ENCODE results near the gene ENPP7.

The ENPP7 gene

GRCh38 chr17:79711715-79712305 is 18.9 kb upstream of the ENPP7 start:
- H2AFZ ChIP-seq (ENCODE audit: low read depth, low read length): no peak overlapping the region
- H3K27me3 ChIP-seq (ENCODE audit: insufficient read depth, low read length): peaks cover 22% of the 10 kb centered on the region
- no peak overlapping the region for H3K4me3 ChIP-seq (ENCODE audit: low read length)
- no peaks in the 10 kb centered on the region for H3K9me3 ChIP-seq (ENCODE audit: low read length)
- no peaks in the 10 kb centered on the region for H3K36me3 ChIP-seq (ENCODE audit: insufficient read depth, low read length)
- peaks cover 8% of the 10 kb centered on the region for H3K4me1 ChIP-seq (ENCODE audit: insufficient read depth, low read length)

GRCh38 chr17:79713391-79713790 is 17.4 kb upstream of the ENPP7 start:
- Histone ChIP-seq H3K4me3 (ENCODE audit: low read length) (no peak overlapping the region), H3K27me3 (ENCODE audit: insufficient read depth, low read length) (peaks cover 22% of the 10 kb centered on the region), H3K9me3 (ENCODE audit: low read length) (no peaks in the 10 kb centered on the region), H3K4me1 (ENCODE audit: insufficient read depth, low read length) (peaks cover 4% of the 10 kb centered on the region), H2AFZ (ENCODE audit: low read depth, low read length) (no peak overlapping the region), H3K36me3 (ENCODE audit: insufficient read depth, low read length) (no peaks in the 10 kb centered on the region)

GRCh38 chr17:79714176-79715097 is 16.3 kb upstream of the ENPP7 start:
- Histone ChIP-seq H3K4me3 (ENCODE audit: low read length) (no peak overlapping the region), H2AFZ (ENCODE audit: low read depth, low read length) (no peak overlapping the region), H3K36me3 (ENCODE audit: insufficient read depth, low read length) (no peaks in the 10 kb centered on the region), H3K27me3 (ENCODE audit: insufficient read depth, low read length) (peaks cover 22% of the 10 kb centered on the region), H3K9me3 (ENCODE audit: low read length) (no peaks in the 10 kb centered on the region), H3K4me1 (ENCODE audit: insufficient read depth, low read length) (peaks cover 4% of the 10 kb centered on the region)

GRCh38 chr17:79715098-79715942 is 15.4 kb upstream of the ENPP7 start:
- Histone ChIP-seq H3K27me3 (ENCODE audit: insufficient read depth, low read length) (peaks cover 22% of the 10 kb centered on the region), H3K4me3 (ENCODE audit: low read length) (no peak overlapping the region), H3K9me3 (ENCODE audit: low read length) (peaks cover 3% of the 10 kb centered on the region), H3K36me3 (ENCODE audit: insufficient read depth, low read length) (no peaks in the 10 kb centered on the region), H2AFZ (ENCODE audit: low read depth, low read length) (no peak overlapping the region), H3K4me1 (ENCODE audit: insufficient read depth, low read length) (peaks cover 4% of the 10 kb centered on the region)

- no peaks in the 10 kb centered on the region for H3K36me3 ChIP-seq (ENCODE audit: insufficient read depth, low read length)
- H3K27me3 ChIP-seq (ENCODE audit: insufficient read depth, low read length): peaks cover 22% of the 10 kb centered on the region
- peaks cover 3% of the 10 kb centered on the region for H3K9me3 ChIP-seq (ENCODE audit: low read length)
- peaks cover 4% of the 10 kb centered on the region for H3K4me1 ChIP-seq (ENCODE audit: insufficient read depth, low read length)
- H2AFZ ChIP-seq (ENCODE audit: low read depth, low read length): no peak overlapping the region
- no peak overlapping the region for H3K4me3 ChIP-seq (ENCODE audit: low read length)
Observed at GRCh38 chr17:79715943-79716797, 14.6 kb upstream of the ENPP7 start.

GRCh38 chr17:79720705-79721292 is 9.9 kb upstream of the ENPP7 start:
- H2AFZ ChIP-seq (ENCODE audit: low read depth, low read length): no peak overlapping the region
- peaks cover 3% of the 10 kb centered on the region for H3K9me3 ChIP-seq (ENCODE audit: low read length)
- H3K4me1 ChIP-seq (ENCODE audit: insufficient read depth, low read length): peaks cover 13% of the 10 kb centered on the region
- no peak overlapping the region for H3K4me3 ChIP-seq (ENCODE audit: low read length)
- no peaks in the 10 kb centered on the region for H3K36me3 ChIP-seq (ENCODE audit: insufficient read depth, low read length)
- H3K27me3 ChIP-seq (ENCODE audit: insufficient read depth, low read length): peaks cover 5% of the 10 kb centered on the region

GRCh38 chr17:79721993-79722671 is 8.6 kb upstream of the ENPP7 start:
- H3K4me1 ChIP-seq (ENCODE audit: insufficient read depth, low read length): peaks cover 13% of the 10 kb centered on the region

GRCh38 chr17:79722787-79723186 is 8.0 kb upstream of the ENPP7 start:
- Histone ChIP-seq H3K4me1 (ENCODE audit: insufficient read depth, low read length) (peaks cover 13% of the 10 kb centered on the region), H3K4me3 (ENCODE audit: low read length) (no peak overlapping the region), H3K36me3 (ENCODE audit: insufficient read depth, low read length) (no peaks in the 10 kb centered on the region), H3K9me3 (ENCODE audit: low read length) (peaks cover 3% of the 10 kb centered on the region), H3K27me3 (ENCODE audit: insufficient read depth, low read length) (no peaks in the 10 kb centered on the region), H2AFZ (ENCODE audit: low read depth, low read length) (no peak overlapping the region)

More at GRCh38 chr17:79721993-79722671, 8.6 kb upstream of the ENPP7 start:
- Histone ChIP-seq H3K4me3 (ENCODE audit: low read length) (no peak overlapping the region), H2AFZ (ENCODE audit: low read depth, low read length) (no peak overlapping the region), H3K36me3 (ENCODE audit: insufficient read depth, low read length) (no peaks in the 10 kb centered on the region), H3K27me3 (ENCODE audit: insufficient read depth, low read length) (no peaks in the 10 kb centered on the region), H3K9me3 (ENCODE audit: low read length) (peaks cover 3% of the 10 kb centered on the region)

- Histone ChIP-seq H2AFZ (ENCODE audit: low read depth, low read length) (peak overlapping the region; percentile 91), H3K27me3 (ENCODE audit: insufficient read depth, low read length) (no peaks in the 10 kb centered on the region), H3K36me3 (ENCODE audit: insufficient read depth, low read length) (no peaks in the 10 kb centered on the region), H3K4me1 (ENCODE audit: insufficient read depth, low read length) (peaks cover 4% of the 10 kb centered on the region), H3K9me3 (ENCODE audit: low read length) (no peaks in the 10 kb centered on the region), H3K4me3 (ENCODE audit: low read length) (peak overlapping the region; percentile 54)
Observed at GRCh38 chr17:79728169-79728907, 2.4 kb upstream of the ENPP7 start.

GRCh38 chr17:79728908-79729471 is 1.8 kb upstream of the ENPP7 start:
- Histone ChIP-seq H3K36me3 (ENCODE audit: insufficient read depth, low read length) (no peaks in the 10 kb centered on the region), H3K4me3 (ENCODE audit: low read length) (peak overlapping the region; percentile 54), H3K27me3 (ENCODE audit: insufficient read depth, low read length) (no peaks in the 10 kb centered on the region), H2AFZ (ENCODE audit: low read depth, low read length) (peak overlapping the region; percentile 91), H3K4me1 (ENCODE audit: insufficient read depth, low read length) (peaks cover 3% of the 10 kb centered on the region), H3K9me3 (ENCODE audit: low read length) (no peaks in the 10 kb centered on the region)

GRCh38 chr17:79729761-79730160 is 982 bp upstream of the ENPP7 start:
- H3K27me3 ChIP-seq (ENCODE audit: insufficient read depth, low read length): no peaks in the 10 kb centered on the region
- H3K4me1 ChIP-seq (ENCODE audit: insufficient read depth, low read length): peaks cover 3% of the 10 kb centered on the region
- no peaks in the 10 kb centered on the region for H3K36me3 ChIP-seq (ENCODE audit: insufficient read depth, low read length)
- H3K9me3 ChIP-seq (ENCODE audit: low read length): no peaks in the 10 kb centered on the region
- H3K4me3 ChIP-seq (ENCODE audit: low read length): no peak overlapping the region
- H2AFZ ChIP-seq (ENCODE audit: low read depth, low read length): no peak overlapping the region
